Globus pallidus (tissue), 1 donor: Measurements from ENCODE around the gene KDF1.
A peak's percentile ranks its signal among the peaks of the same experiment; 100 is the strongest.

Source experiments
- DNase-seq: peaks from one replicate; pipeline ENCODE4 v3.0.0-alpha.2; 2015; ENCODE audit warnings: low spot score

Gene KDF1

DNA sequence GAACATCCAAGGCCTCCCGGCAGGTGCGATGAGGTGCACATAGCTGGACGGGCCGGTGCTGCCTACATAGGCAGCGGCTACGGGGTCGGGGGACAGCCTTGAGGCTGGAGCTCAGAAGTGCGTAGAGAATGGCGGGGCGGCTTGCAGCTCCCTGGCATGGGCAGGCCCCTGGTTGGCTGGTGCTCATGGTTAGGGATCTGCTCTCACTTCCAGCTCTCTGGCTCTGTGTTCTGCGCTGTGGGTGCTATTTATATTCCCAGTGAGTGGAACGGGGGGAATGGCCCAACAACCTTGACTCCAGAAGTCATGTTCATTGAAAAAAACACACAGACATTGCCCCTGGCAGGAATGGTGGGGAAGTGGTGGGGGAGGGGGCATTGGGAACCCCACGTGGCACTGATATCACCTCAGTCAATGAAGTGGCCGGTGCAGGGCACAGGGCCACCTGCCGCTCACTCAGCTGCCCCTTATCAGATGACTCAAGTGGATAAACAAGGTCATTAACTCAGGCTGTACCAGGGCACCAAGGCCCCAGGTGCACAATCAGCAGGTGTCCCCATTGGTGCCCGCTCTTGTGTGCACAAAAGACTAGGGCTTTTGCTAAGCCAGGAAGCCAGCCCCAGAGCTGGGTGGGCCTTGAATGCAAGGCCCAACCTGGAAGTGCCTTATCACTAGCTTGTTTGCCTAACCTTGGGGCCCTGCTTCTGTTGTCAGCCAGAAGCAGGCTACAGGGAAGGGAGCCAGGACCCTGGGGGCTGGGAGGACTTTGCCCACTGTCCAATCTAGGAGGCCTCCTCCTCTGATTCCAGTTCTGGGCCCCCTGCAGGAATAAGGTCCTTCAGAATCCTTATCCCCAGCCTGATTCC lies 46.3 kb downstream of the KDF1 start, which contains the start of gene NR0B2:
NR0B2 (minus strand) TSS at position 222 of the 866 bp plus-strand sequence; CDS start at position 187, 35 bp downstream.
- no peak for DNase-seq

DNA sequence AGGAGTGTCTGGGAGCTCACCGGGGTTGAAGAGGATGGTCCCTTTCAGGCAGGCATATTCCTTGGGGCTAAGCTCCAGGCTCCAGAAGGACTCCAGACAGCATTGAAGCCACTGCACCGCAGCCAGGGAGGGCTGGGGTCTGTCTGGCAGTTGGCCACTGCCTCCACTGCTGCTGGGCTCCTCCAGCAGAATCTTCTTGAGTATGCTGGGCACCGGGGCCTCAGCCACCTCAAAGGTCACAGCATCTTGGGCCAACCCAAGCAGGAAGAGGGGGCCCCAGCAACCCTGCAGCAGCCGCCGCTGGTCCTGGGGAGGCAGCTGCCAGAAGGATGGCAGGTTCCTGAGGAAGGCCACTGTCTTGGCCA lies 46.9 kb downstream of the KDF1 start:
- no peak for DNase-seq

DNA sequence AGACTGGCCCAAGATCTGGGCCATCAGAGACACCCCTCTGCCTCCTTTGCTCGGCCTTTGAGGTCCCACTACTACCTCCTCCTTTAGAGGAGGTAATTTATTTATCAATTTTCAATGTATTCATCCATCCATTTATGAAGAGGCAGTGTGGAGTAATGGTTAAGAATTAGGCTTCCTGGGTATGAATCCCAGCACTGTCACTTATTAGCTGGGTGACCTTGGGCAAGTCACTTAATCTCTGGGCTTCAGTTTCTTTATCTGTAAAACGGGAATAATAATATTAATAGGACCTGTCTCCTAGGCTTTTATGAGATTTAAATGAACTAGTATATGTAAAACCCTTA lies 48.1 kb downstream of the KDF1 start:
- no peak for DNase-seq

DNA sequence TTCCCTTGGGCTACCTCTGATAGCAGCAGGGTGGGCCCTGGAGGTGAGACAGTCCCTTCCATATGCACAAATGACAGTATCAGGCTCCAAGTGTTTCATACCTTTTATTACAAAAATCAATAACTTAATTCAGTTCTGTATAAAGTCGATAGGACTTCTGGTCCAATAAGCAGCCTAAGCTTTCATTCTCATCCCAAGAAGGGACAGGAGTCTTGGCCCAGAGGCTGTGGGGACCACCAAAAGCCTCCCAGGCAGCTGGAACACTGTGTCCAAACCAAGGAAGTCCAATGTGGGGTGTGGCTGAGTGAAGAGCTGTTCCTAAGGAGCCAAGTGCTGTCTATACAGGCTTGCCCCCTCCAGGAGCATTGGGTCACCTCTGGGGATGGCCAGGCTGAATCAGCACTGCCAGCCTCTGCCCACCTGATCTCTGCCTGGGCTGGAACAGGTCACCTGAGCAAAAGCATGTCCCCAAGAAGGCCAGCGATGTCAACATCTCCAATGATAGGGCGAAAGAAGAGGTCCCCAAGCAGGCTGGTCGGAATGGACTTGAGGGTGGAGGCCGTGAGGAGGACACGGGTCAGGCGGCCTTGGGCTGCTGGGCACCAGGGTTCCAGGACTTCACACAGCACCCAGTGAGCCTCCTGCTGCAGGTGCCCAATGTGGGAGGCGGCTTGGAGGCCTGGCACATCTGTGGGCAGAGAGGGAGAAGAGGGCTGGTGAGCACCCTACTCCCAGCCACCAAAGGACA lies 48.7 kb downstream of the KDF1 start:
- DNase-seq: no peak

DNA sequence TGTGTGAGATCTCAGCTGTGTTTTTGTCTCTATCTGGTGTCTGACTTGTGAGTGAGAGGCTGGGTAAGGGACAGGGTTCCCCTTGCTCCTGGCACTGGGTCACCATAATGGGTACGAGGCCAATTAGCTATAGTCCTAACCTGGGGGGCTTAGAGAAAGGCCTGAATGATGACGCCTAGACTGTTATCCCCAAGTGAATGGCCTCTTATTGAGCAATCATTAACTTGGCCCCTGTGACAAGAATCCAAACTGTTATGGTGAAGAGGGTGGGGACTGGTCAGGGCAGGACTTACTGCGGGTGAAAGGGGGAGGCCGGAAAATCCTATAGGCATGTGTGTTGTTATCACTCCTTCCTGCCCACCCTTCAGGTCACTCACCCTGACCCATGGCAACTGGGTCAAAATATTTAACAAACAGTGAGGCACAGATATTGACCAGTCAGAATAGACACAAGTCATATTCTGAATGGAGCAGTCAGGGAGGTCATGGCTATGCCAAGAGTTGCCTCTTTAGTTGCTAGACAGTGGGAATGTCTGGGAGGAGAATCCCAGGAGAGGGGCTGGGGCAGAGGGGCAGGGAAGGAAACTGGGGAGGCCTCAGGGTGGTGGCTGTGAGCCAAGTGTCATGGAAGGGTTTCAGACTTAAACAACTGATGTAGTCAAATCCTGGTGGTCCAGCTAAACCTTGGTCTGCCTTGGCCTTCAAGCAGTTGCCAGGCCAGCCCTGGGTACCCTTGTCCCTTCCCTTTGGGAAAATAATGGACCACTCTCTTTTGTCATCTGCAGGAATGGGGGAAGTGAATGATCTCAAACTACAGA lies 49.7 kb downstream of the KDF1 start:
- no peak for DNase-seq

DNA sequence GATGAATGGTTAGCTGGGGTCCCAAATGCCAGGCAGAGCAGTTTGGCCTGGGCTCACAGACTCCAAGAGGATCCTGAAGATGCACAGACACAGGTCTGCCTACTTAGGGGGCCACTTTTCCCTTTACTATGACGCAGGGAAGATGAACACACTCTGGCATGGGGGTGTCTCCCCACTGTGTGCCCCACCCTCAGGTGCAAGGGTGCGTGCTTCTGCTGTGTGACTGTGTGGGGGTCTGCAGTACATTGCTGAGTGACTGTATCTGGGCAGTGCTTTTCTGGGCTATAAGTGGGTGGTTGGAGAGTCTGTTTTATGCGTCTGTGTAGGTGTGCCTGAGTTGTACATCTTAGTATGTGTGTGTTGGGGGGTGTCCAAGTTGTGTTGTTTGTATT lies 50.3 kb downstream of the KDF1 start:
- DNase-seq: no peak

DNA sequence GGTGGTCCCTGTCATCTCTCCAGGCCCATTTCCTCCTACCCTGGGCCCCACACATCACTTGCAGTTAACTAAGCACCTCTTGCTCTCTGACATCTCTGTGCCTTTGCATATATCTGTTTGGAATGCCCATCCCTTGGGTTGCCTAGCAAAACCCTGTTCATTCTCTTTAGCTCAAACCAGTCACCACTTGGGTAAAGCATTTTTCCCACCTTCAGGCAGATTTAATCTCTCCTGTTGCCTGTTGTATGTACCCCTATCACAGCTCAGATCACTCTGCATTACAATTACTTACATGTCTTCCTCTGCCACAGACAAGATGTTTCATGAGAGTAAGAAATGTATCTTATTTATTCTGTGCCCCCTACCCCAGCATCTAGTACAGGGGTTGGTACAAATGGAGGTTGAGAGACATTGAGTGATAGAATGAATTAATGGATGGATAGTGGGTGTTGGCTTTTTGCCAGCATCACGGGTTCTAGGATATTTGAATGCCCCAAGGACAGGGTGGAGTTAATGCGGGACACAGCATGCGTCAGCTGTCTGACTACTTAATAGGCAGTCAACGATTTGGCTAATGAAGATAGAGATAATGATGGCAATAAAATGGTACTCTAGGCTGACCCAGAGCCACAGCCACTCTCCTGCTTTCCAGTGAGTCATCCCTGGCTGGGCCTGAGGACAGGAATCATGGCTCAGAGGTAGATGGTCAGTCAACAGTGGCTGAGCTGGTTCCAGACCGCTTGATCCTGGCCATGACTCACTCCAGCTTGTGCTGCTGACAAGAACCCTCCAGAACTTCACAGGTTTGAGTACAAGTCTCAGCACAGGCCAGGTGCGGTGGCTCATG lies 53.0 kb downstream of the KDF1 start:
- DNase-seq: no peak

DNA sequence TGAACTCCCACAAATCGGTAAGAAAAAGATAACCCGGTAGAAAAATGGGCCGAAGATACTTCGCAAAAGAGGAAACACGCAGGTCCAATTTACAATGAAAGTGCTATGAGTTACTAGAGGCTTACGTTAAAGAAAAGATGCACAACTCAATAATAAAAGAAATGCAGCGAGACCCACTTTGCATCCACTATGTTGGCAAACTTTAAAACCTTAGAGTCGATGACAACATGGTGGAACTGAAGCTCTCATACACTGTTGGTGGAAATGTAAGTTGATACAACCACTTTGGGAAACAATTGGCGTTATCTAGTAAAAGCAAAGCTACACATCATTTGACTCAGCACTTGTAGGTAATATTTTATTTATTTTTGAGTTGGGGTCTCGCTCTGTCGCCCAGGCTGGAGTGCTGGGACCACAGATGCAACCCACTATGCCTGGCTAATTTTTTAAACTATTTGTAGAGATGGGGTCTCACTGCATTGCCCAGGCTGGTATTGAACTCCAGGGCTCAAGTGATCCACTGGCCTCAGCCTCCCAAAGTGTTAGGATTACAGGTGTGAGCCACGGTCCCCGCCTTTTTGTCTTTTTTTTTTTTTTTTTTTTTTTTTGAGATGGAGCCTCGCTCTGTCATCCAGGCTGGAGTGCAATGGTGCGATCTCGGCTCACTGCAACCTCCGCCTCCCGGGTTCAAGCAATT lies 59.3 kb downstream of the KDF1 start:
- no peak for DNase-seq

DNA sequence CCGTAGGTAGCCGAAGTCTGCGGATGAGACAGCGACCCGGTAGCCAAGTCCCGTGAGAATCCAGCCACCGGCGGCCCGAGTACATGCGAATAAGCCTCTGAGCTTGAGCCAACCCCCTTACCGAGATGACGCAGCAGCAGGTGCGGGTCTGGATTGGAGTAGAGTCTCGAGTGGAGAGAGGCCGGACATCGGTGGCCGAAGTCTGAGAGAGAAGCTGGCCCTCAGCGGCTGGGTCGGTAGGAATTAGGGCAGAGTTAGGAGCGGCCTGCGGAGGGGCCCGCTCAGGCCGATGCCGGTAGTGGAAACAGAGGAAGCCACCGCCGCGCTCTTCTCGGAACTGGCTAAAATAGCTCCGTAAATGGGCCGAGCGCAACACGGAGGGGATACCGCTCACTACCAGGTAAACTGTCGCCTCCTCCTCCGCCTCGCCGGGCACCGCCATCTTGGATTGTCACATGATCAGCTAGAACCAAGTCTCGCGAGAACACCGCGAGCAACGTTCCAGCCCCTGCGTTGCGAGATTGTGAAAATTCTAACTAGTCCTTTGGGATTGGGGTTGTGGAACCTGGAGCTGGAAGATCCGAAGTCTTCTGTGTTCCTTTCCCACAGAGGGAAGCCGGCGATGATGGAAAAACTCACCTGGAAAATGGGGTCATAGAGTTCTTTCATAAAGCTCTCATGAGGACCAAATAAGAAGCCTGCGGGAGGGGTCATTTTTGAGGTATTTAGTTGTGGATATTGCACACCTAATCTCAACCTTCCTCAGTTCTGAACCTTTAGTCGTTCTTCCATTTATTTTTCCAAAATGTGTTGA lies 60.1 kb downstream of the KDF1 start, which contains the start of gene GPATCH3:
GPATCH3 (minus strand) TSS at position 467 of the 814 bp plus-strand sequence; CDS start at position 442, 25 bp downstream.
- peak; percentile 77 for DNase-seq
